EH (cell line): ENCODE data around the gene PTPRA.
"Not testable (repeated sequence)": the region's sequence is repeated elsewhere in the genome, so short reads cannot be mapped to it uniquely, and the experiment has no call there.

Experiments used
- DNase-seq: peaks from one replicate; pipeline ENCODE4 v3.0.0-alpha.2; 2015; ENCODE audit warnings: low read depth

Gene PTPRA

GRCh38 chr20:3043322-3043721, 170.0 kb downstream of the PTPRA start, which contains the start of gene GNRH2:
TSS of gene GNRH2 (plus strand) at chr20:3043622. CDS start at chr20:3044415, 793 bp downstream.
- DNase-seq = no peak

DNA sequence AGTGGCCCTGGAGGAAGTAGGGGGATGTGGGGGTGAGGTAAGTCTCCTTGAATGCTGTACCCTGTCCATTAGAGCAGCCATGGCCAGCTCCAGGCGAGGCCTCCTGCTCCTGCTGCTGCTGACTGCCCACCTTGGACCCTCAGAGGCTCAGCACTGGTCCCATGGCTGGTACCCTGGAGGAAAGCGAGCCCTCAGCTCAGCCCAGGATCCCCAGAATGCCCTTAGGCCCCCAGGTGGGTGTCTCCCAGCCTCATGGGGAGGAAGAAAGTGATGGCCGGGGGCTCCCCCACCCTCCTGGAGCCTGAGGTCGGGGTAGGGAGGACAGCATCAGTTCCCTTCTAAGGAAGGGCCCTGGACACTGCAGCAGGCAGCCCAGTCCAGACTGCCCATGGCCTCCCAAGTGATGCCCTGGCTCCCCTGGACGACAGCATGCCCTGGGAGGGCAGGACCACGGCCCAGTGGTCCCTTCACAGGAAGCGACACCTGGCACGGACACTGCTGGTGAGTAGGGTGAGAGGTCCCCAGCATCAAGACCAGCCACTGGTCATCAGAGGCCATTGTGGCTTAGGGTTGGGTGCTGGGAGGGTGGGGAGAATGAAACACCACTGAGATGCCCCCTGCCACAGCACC, 171.2 kb downstream of the PTPRA start:
- DNase-seq = no peak

- no peak for DNase-seq
Observed at GRCh38 chr20:3045042-3045815, 171.9 kb downstream of the PTPRA start.

- peak; percentile 89 for DNase-seq
Observed at GRCh38 chr20:3045816-3046676, 172.8 kb downstream of the PTPRA start, which contains the start of gene MRPS26. TSS of gene MRPS26 (plus strand) at chr20:3046052. CDS start at chr20:3046069, 17 bp downstream.

GRCh38 chr20:3046677-3047462, 173.6 kb downstream of the PTPRA start:
- DNase-seq = no peak

GRCh38 chr20:3047486-3048419, 174.5 kb downstream of the PTPRA start:
- DNase-seq = no peak

- DNase-seq = no peak
Observed at GRCh38 chr20:3051385-3052019, 178.2 kb downstream of the PTPRA start.

DNA sequence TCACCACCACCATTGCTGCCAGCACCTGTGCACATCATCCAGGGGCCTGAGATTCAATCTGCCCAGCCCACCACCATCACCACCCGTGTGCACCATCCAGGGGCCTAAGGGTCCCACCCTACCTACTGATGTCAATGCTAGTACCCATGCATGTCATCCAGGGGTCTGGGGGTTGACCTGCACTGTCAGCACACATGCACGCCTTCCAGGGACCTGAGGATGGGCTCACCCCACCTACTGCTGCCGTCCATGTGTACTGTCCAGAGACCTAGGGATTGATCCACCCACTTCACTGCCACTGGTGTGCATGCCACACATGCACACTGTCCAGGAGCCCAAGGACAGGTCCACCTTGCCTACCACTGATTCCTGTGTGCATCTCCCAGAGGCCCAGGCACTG, 186.2 kb downstream of the PTPRA start:
- DNase-seq = no peak

DNA sequence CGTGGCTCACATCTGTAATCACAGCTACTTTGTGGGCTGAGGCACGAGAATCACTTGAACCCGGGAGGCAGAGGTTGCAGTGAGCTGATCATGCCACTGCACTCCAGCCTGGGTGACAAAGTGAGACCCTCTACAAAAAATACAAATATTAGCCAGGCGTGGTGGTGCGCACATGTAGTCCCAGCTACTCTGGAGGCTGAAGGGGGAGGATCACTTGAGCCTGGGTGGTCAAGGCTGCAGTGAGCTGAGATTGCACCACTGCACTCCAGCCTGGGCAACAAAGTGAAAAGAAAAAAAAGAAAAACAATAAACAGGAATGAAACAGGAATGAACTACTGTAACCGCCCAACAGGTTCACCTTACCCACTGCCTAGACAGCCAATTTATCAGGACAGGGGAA, 190.8 kb downstream of the PTPRA start:
- DNase-seq = not testable (repeated sequence)

DNA sequence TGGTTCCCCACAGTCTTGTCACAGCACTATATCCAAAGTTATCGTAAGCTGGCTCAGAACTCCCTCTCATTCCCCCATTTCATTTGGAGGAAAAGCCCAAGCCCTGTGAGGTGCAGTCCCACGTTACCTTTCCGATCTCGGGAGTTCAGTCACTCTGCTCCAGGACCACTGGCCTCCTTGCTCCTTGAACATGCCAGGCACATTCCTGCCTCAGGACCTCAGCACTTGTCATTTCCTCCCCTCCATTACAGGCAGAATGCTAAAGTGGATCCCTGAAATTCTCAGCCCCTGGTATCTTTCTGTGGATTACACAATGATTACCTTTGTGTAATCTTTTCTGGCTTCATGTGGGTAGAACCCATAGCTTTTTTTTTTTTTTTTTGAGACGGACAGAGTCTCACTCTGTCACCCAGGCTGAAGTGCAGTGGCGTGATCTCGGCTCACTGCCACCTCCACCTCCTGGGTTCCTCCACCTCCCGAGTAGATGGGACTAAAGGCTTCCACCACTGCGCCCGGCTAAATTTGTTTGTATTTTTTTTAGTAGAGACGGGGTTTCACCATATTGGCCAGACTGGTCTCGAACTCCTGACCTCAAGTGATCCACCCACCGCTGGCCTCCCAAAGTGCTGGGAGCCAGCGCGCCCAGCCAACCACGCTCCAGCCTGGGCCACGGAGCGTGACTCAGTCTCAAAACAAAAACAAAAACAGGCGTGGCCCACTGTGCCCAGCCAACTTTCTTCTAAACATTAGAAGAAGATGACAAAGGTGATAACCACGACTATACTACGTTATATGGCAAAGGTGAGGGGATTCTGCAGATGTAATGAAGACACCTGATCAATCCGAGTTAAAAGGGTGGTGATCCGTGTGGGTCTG, 194.1 kb downstream of the PTPRA start:
- peak; percentile 31 for DNase-seq

DNA sequence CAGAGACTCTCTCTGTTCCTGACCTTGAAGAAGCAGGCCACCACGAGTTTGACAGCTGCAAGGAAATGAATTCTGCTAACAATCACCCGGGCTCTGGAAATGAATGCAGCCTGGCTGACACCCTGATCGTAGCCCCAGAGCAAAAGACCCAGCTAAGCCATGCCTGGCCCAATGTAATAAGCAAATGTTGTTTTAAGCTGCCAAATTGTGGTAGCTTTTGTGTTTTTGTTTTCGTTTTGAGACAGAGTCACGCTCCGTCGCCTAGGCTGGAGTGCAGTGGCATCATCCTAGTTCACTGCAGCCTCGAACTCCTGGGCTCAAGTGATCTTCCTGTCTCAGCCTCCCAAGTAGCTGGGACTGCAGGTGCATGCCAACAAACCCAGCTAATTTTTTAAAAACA, 194.8 kb downstream of the PTPRA start:
- no peak for DNase-seq

DNA sequence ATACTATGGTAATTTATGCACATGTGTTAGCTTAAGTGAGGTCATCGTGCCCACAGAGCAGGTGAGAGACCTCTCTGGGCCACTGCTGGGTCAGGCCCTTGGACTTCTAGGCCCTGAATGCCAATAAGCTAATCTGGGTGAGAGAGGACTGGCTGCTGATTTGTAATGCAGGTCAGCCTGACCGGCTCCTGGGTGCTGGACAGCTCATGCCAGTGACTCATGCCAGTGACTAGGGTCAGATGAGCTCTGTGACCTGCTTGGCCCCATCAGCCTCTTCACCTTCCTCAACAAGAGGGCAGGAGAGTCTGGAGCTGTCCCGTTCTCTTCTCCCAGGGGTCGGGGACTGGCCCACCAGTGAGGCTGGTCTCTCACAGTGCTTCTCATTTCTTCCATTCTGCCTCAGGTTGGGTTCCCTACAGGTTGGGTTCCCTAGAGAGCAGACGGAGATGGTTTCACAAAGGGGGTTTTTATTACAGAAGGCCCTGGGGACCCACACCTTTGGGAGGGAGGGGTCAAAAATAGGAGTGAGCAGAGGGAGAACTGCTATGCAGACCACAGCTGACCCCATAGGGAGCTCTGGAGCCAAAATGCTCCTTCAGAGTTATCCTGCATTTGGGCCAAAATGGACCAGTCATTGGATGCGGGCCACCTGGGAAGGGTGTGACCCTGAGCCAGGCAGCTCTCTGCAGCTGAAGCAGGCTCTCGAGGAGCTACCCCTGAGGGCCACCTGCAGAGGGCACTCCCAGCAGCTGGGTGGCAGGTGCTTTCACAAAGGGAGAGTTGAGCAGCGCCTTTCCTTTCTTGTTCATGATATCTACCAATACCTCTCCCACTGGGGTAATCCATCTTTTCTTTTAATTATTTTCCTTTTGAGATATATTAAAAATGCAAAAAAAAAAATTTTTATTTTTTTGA, 196.0 kb downstream of the PTPRA start:
- DNase-seq = peak; percentile 39

DNA sequence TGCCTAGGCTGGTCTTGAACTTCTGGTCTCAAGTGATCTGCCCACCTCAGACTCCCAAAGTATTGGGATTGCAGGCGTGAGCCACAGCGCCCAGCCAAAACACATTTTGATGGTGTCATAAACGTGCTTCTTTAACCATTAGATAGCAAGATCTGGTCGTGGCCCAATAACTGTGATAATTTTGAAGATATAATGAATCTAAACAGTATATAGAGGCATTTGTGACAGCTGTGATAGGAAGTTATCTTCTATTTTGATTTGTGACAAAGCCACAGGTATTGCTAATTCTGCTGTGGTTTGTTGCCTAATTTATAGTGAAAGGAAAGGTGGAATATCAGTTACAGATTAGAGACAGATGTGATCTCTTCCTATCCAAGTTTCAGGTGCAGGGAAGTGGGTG, 197.4 kb downstream of the PTPRA start:
- DNase-seq = no peak

DNA sequence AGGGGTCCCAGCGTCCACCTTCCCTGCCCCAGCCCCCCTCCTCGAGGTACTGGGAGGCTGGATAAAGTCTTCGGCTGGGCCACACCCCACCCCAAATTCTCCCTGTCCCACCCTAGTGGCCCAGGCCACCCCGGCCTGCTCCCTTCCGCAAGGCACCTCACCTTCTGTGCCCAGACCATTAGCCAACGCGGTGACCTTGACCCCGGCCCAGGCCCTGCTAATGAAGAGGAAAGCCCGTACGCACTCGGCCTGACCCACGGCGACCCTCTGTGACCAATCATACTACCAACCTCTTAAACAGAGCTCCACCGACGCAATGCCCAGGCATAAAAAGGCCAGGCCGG, 198.0 kb downstream of the PTPRA start:
- DNase-seq = no peak

DNA sequence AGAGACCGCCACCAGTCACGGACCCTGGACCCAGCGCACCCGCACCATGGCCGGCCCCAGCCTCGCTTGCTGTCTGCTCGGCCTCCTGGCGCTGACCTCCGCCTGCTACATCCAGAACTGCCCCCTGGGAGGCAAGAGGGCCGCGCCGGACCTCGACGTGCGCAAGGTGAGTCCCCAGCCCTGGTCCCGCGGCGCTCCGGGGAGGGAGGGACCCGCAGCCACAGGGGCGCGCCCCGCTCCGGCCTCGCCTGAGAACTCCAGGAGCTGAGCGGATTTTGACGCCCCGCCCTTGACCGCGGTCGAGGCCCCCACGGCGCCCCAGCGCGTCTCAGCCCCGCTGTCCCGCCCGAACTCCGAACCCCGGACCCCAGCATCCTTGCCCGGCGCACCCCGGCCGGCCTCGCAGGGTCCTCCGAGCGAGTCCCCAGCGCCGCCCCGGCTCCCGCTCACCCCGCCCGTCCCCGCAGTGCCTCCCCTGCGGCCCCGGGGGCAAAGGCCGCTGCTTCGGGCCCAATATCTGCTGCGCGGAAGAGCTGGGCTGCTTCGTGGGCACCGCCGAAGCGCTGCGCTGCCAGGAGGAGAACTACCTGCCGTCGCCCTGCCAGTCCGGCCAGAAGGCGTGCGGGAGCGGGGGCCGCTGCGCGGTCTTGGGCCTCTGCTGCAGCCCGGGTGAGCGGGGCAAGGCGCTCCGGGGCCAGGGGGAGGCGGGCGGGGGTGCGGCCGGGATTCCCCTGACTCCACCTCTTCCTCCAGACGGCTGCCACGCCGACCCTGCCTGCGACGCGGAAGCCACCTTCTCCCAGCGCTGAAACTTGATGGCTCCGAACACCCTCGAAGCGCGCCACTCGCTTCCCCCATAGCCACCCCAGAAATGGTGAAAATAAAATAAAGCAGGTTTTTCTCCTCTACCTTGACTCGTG, 198.6 kb downstream of the PTPRA start, which contains the start of gene OXT:
Gene OXT, plus strand, starts transcription at position 11 of the 920 bp plus-strand sequence. Its CDS starts 36 bp downstream, at position 47.
- peak; percentile 50 for DNase-seq

DNA sequence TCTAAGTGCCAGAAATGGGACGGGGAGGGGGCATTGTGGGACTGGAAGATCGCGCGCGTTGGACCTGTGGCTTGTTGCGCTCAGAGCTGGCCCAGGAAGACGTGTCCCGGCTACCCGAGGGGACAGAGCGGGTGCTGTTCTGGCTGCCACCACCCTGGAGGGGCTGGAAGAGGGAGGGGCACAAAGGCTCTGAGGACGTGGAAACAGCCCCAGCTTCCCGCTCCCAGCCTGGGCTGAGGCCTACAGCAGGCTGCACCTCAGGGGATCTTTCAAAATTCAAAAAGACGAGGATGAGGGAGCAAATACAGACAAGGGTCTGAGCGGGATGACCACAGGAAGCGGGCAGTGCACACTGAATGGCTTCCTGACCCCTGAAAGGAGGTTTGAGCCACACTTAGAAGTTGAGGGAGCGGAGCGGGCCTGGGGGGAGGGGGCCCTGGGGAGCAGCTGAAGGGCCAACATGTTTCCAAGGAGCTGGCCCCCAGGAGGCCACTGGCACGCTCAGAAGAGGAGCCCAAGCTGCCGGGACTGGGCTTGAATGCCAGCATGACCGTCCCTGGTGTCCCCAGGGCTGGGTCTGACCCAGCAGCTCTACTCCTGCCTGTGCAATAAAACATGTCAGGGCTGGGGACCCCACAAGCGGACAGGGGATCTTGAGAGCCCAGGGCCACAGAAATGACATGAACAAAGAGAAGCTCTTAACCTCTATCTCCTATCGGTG, 199.4 kb downstream of the PTPRA start:
- no peak for DNase-seq
